Stomach (tissue), 9 donors: Measurements from ENCODE around the gene DCLRE1C. TPM values are rescaled to one million over a fixed set of nuclear protein-coding genes. Genes with fewer than 3 reads are reported as not detected.
"Not testable (repeated sequence)": the region's sequence is repeated elsewhere in the genome, so short reads cannot be mapped to it uniquely, and the experiment has no call there.

Experiments used
- DNase-seq, 2 donors: peaks; one replicate each; pipeline versions ENCODE4 v3.0.0 to v3.0.0-alpha.2; 2013 to 2019
- H3K27ac ChIP-seq, 5 donors: fragments of 200-600 bp in 4 of 5; sonication (generic) in 4 of 5; one replicate each; pipeline ENCODE4 v1.5.1; 2013 to 2019; ENCODE audit warnings: mild to moderate bottlenecking in 1 of 5, moderate library complexity in 1 of 5
- H3K27me3 ChIP-seq, 3 donors: fragments of 200-600 bp; sonication (generic); one replicate each; pipeline ENCODE4 v1.5.1; 2017 to 2019; ENCODE audit warnings: mixed run types in 1 of 3
- H3K36me3 ChIP-seq, 4 donors: fragments of 200-600 bp; sonication (generic); 1 replicate in 3 of 4; 2 replicates in 1 of 4; pipeline ENCODE4 v1.5.1; 2016 to 2019
- H3K4me1 ChIP-seq, 4 donors: fragments of 200-600 bp; sonication (generic); one replicate each; pipeline ENCODE4 v1.5.1; 2016 to 2019
- H3K4me3 ChIP-seq, 4 donors: fragments of 200-600 bp; sonication (generic) in 3 of 4; one replicate each; pipeline ENCODE4 v1.5.1; 2016 to 2019; ENCODE audit warnings: mild to moderate bottlenecking in 1 of 4
- H3K9me3 ChIP-seq, 4 donors: fragments of 200-600 bp; sonication (generic); one replicate each; pipeline ENCODE4 v1.5.1; 2016 to 2019
- CTCF ChIP-seq, 7 experiments: fragments of 450-650 bp in 4 of 7; fragments of 200-600 bp in 3 of 7; sonication (generic) in 3 of 7; IDR thresholded peaks; one replicate each; pipeline ENCODE4 v1.5.1; 2016 to 2019; ENCODE audit warnings: antibody characterized with exemption in 7 of 7, control low read depth in 2 of 7, mild to moderate bottlenecking in 1 of 7
- EP300 ChIP-seq: sonication (generic); formaldehyde crosslinking; IDR thresholded peaks from one replicate; pipeline ENCODE4 v1.6.1; 2017; ENCODE audit warnings: antibody characterized with exemption
- POLR2A ChIP-seq, 4 donors: fragments of 450-650 bp; IDR thresholded peaks; one replicate each; pipeline ENCODE4 v1.6.1; 2016; ENCODE audit warnings: antibody characterized with exemption in 4 of 4, control low read depth in 2 of 4, mild to moderate bottlenecking in 1 of 4, moderate library complexity in 1 of 4
- POLR2AphosphoS5 ChIP-seq, 3 donors: sonication (generic); formaldehyde crosslinking; IDR thresholded peaks; one replicate each; pipeline ENCODE4 v1.6.1; 2016; ENCODE audit warnings: antibody characterized with exemption in 3 of 3
- WGBS, 5 donors: extraction: QIAGEN DNeasy Blood & Tissue Kit in 3 of 5; methylation state at CpG; one replicate each; pipeline versions ENCODE4 v1.1.5 to v1.1.7; 2013 to 2018; 5-methylcytosine and 5-hydroxymethylcytosine counted together
- intact Hi-C: fragments of 100-400 bp; cut with DNase I; formaldehyde crosslinking; loops from one replicate; pipeline ENCODE4 v1.15.1; 2023; ENCODE audit warnings: low total_unique reads
- polyA plus RNA-seq, 3 donors: library from polyadenylated mRNA; stranded (reverse); fragments of 200-250 nt; gene quantifications; one replicate each; pipeline ENCODE4 v1.2.3, GENCODE V29; 2013
- total RNA-seq, 5 donors: library from RNA; depleted of rRNA; stranded (reverse); fragments of >200 nt; gene quantifications; one replicate each; pipeline versions ENCODE4 v1.1.0 to v1.2.3, GENCODE V29; 2014 to 2016
- donor health status: healthy with polysubstance abuse.
- donor health status: Bipolar disorder and iron deficiency.
- donor health status: healthy.

The DCLRE1C gene
- total and polyA plus RNA-seq, 8 donors: 3.1 to 27.4 (median 7.7) TPM

- H3K27me3 ChIP-seq, H3K27ac ChIP-seq, H3K4me3 ChIP-seq, H3K36me3 ChIP-seq, H3K9me3 ChIP-seq, H3K4me1 ChIP-seq, intact Hi-C loops: not testable (repeated sequence)
- peak in 1 of 3 donors; percentile 3 for TF ChIP-seq POLR2AphosphoS5 (IDR thresholded peaks at IDR 0.05)
- WGBS, 5 donors: 31 to 49% (median 37%) methylated on average over 16 to 19 of the region's 19 CpGs
- DNase-seq: peak; percentile 55 to 65
These were observed 37.3 kb upstream of the DCLRE1C start for GRCh38 chr10:14991035-14991749.

GRCh38 chr10:14989552-14989951 is 35.7 kb upstream of the DCLRE1C start:
- H3K36me3 ChIP-seq, H3K9me3 ChIP-seq, H3K27ac ChIP-seq, H3K27me3 ChIP-seq, intact Hi-C loops, H3K4me3 ChIP-seq, DNase-seq, H3K4me1 ChIP-seq: not testable (repeated sequence)
- WGBS, 5 donors: 86 to 92% (median 90%) methylated on average over 6 of the region's 6 CpGs

- Histone ChIP-seq H3K9me3 (no peaks in the 10 kb centered on the region), H3K36me3 (no peaks in the 10 kb centered on the region), H3K4me1 (no peaks in the 10 kb centered on the region), H3K27me3 (no peaks in the 10 kb centered on the region), H3K4me3 (no peak overlapping the region), H3K27ac (no peak overlapping the region)
- no peak for TF ChIP-seq POLR2A (IDR thresholded peaks at IDR 0.05)
- TF ChIP-seq EP300: no peak
- no peak for TF ChIP-seq POLR2AphosphoS5 (IDR thresholded peaks at IDR 0.05)
- TF ChIP-seq CTCF (IDR thresholded peaks at IDR 0.05): no peak
- DNase-seq: no peak
- WGBS, 5 donors: 89 to 96% (median 95%) methylated on average over 3 of the region's 3 CpGs
- intact Hi-C loops: no loop called here
These were observed 28.8 kb upstream of the DCLRE1C start for GRCh38 chr10:14982744-14983143.

GRCh38 chr10:14975672-14976273 is 21.9 kb upstream of the DCLRE1C start:
- H3K4me1 ChIP-seq: peaks cover 0 to 4% (median 0%) of the 10 kb centered on the region in 4 donors
- 22 to 45% (median 32%) methylated on average over 9 to 21 of the region's 21 CpGs for whole genome bisulfite sequencing, 5 donors
- intact Hi-C loops: no loop called here
- DNase-seq: no peak
- no peaks in the 10 kb centered on the region for H3K9me3 ChIP-seq
- H3K4me3 ChIP-seq: no peak overlapping the region
- TF ChIP-seq POLR2A (IDR thresholded peaks at IDR 0.05): no peak
- TF ChIP-seq POLR2AphosphoS5 (IDR thresholded peaks at IDR 0.05): no peak
- TF ChIP-seq CTCF (IDR thresholded peaks at IDR 0.05): no peak
- no peak for TF ChIP-seq EP300
- H3K36me3 ChIP-seq: no peaks in the 10 kb centered on the region
- no peak overlapping the region for H3K27ac ChIP-seq
- peaks cover 0 to 13% (median 4%) of the 10 kb centered on the region in 3 donors for H3K27me3 ChIP-seq

GRCh38 chr10:14974153-14974998 is 20.5 kb upstream of the DCLRE1C start:
- H3K4me3 ChIP-seq, H3K36me3 ChIP-seq, H3K9me3 ChIP-seq, intact Hi-C loops, H3K27ac ChIP-seq, H3K4me1 ChIP-seq, DNase-seq: not testable (repeated sequence)
- WGBS, 5 donors: 30 to 50% (median 39%) methylated on average over 15 of the region's 15 CpGs
- peaks cover 0 to 13% (median 4%) of the 10 kb centered on the region in 3 donors for H3K27me3 ChIP-seq
